CD4-positive, alpha-beta memory T cell (primary cell): ENCODE measurements around the gene C5. TPM values are rescaled to one million over a fixed set of nuclear protein-coding genes. Genes with fewer than 3 reads are reported as not detected.
A peak's percentile ranks its signal among the peaks of the same experiment; 100 is the strongest.

Source experiments
- CTCF ChIA-PET: fragments of 350-600 bp; sonication (Branson Sonifier 250); formaldehyde crosslinking; loops from one replicate; lab custom pipeline; 2021; ENCODE audit warnings: inconsistent platforms; ENCODE audit not compliant: partially characterized antibody; lab: Charles Lee
- POLR2A ChIA-PET: fragments of 350-600 bp; sonication (Branson Sonifier 250); formaldehyde crosslinking; loops from one replicate; lab custom pipeline; 2021; ENCODE audit not compliant: partially characterized antibody; lab: Charles Lee
- DNase-seq, 5 donors: peaks; one replicate each; pipeline versions ENCODE4 v3.0.0 to v3.0.0-alpha.2; 2020 to 2022; ENCODE audit warnings: mixed read lengths in 1 of 5
- H3K27ac ChIP-seq: one replicate; pipeline ENCODE4 v1.7.0; 2013; ENCODE audit warnings: low read depth, low read length
- H3K27me3 ChIP-seq: 2 replicates; pipeline ENCODE4 v1.7.0; 2013; ENCODE audit warnings: mild to moderate bottlenecking, low read length, moderate library complexity; ENCODE audit not compliant: insufficient read depth
- H3K36me3 ChIP-seq: 2 replicates; pipeline ENCODE4 v1.7.0; 2013; ENCODE audit warnings: mild to moderate bottlenecking, low read length, moderate library complexity; ENCODE audit not compliant: insufficient read depth
- H3K4me1 ChIP-seq: 2 replicates; pipeline ENCODE4 v1.7.0; 2013; ENCODE audit warnings: mild to moderate bottlenecking, low read length, moderate library complexity; ENCODE audit not compliant: insufficient read depth
- H3K4me3 ChIP-seq, 2 donors: one replicate each; pipeline ENCODE4 v1.7.0; 2013; ENCODE audit warnings: low read length in 2 of 2, mild to moderate bottlenecking in 1 of 2
- H3K9me3 ChIP-seq, 2 donors: one replicate each; pipeline ENCODE4 v1.7.0; 2013; ENCODE audit warnings: low read length in 2 of 2, control low read depth in 1 of 2; ENCODE audit not compliant: control insufficient read depth in 1 of 2
- H3K27ac Mint-ChIP-seq, 7 donors: one replicate each; pipeline ENCODE4 v1.8.0; 2020 to 2021; ENCODE audit warnings: mixed read lengths in 7 of 7, mild to moderate bottlenecking in 6 of 7, inconsistent platforms in 3 of 7, moderate library complexity in 3 of 7
- H3K27me3 Mint-ChIP-seq, 2 donors: one replicate each; pipeline ENCODE4 v1.8.0; 2020 to 2021; ENCODE audit warnings: mixed read lengths in 2 of 2
- H3K36me3 Mint-ChIP-seq, 2 donors: one replicate each; pipeline ENCODE4 v1.8.0; 2020 to 2021; ENCODE audit warnings: mixed read lengths in 2 of 2, inconsistent platforms in 1 of 2, mild to moderate bottlenecking in 1 of 2
- H3K4me1 Mint-ChIP-seq, 4 donors: one replicate each; pipeline ENCODE4 v1.8.0; 2020 to 2021; ENCODE audit warnings: mixed read lengths in 4 of 4, mild to moderate bottlenecking in 1 of 4
- H3K4me3 Mint-ChIP-seq, 8 donors: one replicate each; pipeline ENCODE4 v1.8.0; 2020 to 2021; ENCODE audit warnings: mixed read lengths in 8 of 8, mild to moderate bottlenecking in 7 of 8, moderate library complexity in 6 of 8, inconsistent platforms in 3 of 8
- H3K9me3 Mint-ChIP-seq, 8 donors: one replicate each; pipeline ENCODE4 v1.8.0; 2020 to 2021; ENCODE audit warnings: mixed read lengths in 8 of 8, mild to moderate bottlenecking in 5 of 8, inconsistent platforms in 3 of 8, moderate library complexity in 1 of 8
- intact Hi-C: fragments of 100-400 bp; cut with micrococcal nuclease; formaldehyde crosslinking; loops from one replicate; pipeline ENCODE4 v1.15.1; 2023
- polyA plus RNA-seq, 2 donors: library from polyadenylated mRNA; unstranded; fragments of 300-500 nt; fragmentation: Illumina TruSeq; gene quantifications; one replicate each; pipeline ENCODE4 v1.2.3, GENCODE V29; 2021
- total RNA-seq, 2 experiments: library from RNA; stranded (reverse); gene quantifications; one replicate each; pipeline ENCODE4 v1.2.3, GENCODE V29; 2021

The C5 gene
- total and polyA plus RNA-seq, 4 experiments from 2014 or later = 0.28 to 3.2 (median 1.3) TPM

DNA sequence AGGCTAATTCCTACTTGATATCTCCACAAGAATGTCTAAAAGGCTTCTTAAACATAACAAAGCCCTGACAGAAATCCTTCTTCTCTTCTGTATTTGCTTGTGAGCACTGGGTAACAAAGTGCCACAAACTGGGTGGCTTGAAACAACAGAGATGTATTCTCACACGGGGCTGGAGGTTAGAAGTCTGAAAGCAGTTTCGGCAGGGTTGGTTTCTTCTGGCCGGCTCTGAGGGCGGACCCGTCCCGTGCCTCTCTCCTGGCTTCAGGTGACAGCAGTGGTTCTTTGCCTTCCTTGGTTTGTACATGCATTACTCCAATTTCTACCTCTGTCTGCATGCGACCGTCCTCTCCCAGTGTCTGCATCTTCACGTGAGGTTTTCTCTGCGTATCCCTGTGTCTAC is 109.5 kb downstream of the C5 start:
- intact Hi-C loops = no loop called here
- peaks cover 11 to 25% (median 19%) of the 10 kb centered on the region in 4 donors for H3K4me1 Mint-ChIP-seq
- peak overlapping the region in 1 of 7 donors; percentile 41 for H3K27ac Mint-ChIP-seq
- H3K27me3 Mint-ChIP-seq = no peaks in the 10 kb centered on the region
- Histone ChIP-seq H3K27me3 (no peaks in the 10 kb centered on the region), H3K4me1 (peaks cover 17% of the 10 kb centered on the region), H3K36me3 (no peaks in the 10 kb centered on the region), H3K4me3 (no peak overlapping the region), H3K9me3 (no peaks in the 10 kb centered on the region), H3K27ac (no peak overlapping the region)
- H3K9me3 Mint-ChIP-seq = no peaks in the 10 kb centered on the region
- no peaks in the 10 kb centered on the region for H3K36me3 Mint-ChIP-seq
- CTCF ChIA-PET = interaction anchor here (1.0 kb wide), 1 partner anchor 185 kb away, joined by 3 read pairs; no protein-coding TSS in a partner anchor
- H3K4me3 Mint-ChIP-seq = no peak overlapping the region
- DNase-seq = no peak
- POLR2A ChIA-PET = interaction anchor here (2.1 to 62.9 kb wide), 2 partner anchors 48 to 147 kb away, joined by 6 to 5577 read pairs; partner anchors contain the start of genes FBXW2, PHF19 and TRAF1

DNA sequence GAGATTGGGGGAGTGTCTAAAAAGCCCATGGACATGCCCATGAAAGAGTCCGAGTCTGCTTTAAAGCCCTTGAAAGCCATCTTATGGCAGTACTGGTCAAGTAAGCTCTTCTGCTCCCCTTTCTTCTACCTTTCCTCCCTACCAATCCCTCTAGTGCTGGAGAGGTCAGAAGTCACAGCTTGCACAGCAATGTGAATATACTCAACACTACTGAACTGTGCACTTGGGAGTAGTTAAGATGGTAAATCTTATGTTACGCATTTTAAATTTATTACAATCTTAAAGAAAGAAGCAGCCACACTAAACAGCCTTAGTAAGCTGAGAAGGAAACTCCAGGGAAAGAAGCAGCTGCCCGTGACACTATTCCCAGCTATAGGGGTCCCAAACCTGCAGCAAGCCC is 111.2 kb downstream of the C5 start:
- Histone ChIP-seq H3K9me3 (no peaks in the 10 kb centered on the region), H3K4me1 (peaks cover 35% of the 10 kb centered on the region), H3K36me3 (no peaks in the 10 kb centered on the region), H3K27ac (no peak overlapping the region), H3K27me3 (no peaks in the 10 kb centered on the region), H3K4me3 (no peak overlapping the region)
- Mint-ChIP-seq H3K9me3 (no peaks in the 10 kb centered on the region), H3K4me3 (no peak overlapping the region), H3K27me3 (no peaks in the 10 kb centered on the region), H3K4me1 (peaks cover 22 to 40% (median 31%) of the 10 kb centered on the region in 4 donors), H3K36me3 (no peaks in the 10 kb centered on the region), H3K27ac (peak overlapping the region in 3 of 7 donors; percentile 47 to 96 (median 61))
- intact Hi-C loops = loop anchor here (5.0 kb wide), 1 partner anchor 123 kb away; no protein-coding TSS in a partner anchor
- ChIA-PET CTCF (interaction anchor here (1.0 to 11.6 kb wide), 5 partner anchors 36 to 121 kb away, joined by 3 to 254 read pairs (median 7); partner anchors contain the start of gene PHF19), POLR2A (interaction anchor here (2.1 to 62.9 kb wide), 3 partner anchors 46 to 146 kb away, joined by 6 to 5577 read pairs (median 55); partner anchors contain the start of genes FBXW2, PHF19, PSMD5 and TRAF1)
- DNase-seq = no peak

DNA sequence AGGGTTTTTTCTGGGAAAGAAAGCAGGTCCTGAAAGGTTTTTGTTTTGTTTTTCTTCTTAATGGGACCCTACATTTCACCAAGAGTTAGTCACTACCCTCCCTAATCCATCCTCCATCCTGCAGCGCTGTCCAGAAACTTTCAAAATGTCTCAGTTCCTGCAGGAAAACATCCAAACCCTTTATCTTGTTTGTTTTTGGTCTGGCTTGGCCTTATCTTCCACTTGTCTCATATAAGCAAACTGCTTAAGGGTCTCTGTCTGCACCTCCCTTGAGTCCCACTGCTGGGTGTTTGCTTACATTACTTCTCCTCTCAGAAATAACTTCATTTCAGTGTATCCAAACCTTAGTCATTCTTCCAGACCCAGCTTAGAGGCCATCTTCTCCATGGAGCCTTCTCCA is 112.5 kb downstream of the C5 start:
- DNase-seq = no peak
- no peaks in the 10 kb centered on the region for H3K27me3 Mint-ChIP-seq
- Histone ChIP-seq H3K36me3 (no peaks in the 10 kb centered on the region), H3K27me3 (no peaks in the 10 kb centered on the region), H3K27ac (peak overlapping the region; percentile 66), H3K9me3 (no peaks in the 10 kb centered on the region), H3K4me1 (peaks cover 47% of the 10 kb centered on the region), H3K4me3 (no peak overlapping the region)
- CTCF ChIA-PET = interaction anchor here (0.7 to 11.6 kb wide), 22 partner anchors 15 to 239 kb away, joined by 3 to 254 read pairs (median 8); partner anchors contain the start of genes FBXW2, PHF19 and PSMD5
- POLR2A ChIA-PET = interaction anchor here (1.0 to 62.9 kb wide), 4 partner anchors 35 to 144 kb away, joined by 4 to 5577 read pairs (median 33); partner anchors contain the start of genes FBXW2, PHF19, PSMD5 and TRAF1
- no peak overlapping the region for H3K4me3 Mint-ChIP-seq
- peaks cover 31 to 52% (median 41%) of the 10 kb centered on the region in 4 donors for H3K4me1 Mint-ChIP-seq
- no peaks in the 10 kb centered on the region for H3K9me3 Mint-ChIP-seq
- intact Hi-C loops = loop anchor here (2.0 to 5.0 kb wide), 2 partner anchors 125 to 145 kb away; partner anchors contain the start of gene FBXW2
- H3K27ac Mint-ChIP-seq = peak overlapping the region; percentile 70 to 96 (median 89)
- no peaks in the 10 kb centered on the region for H3K36me3 Mint-ChIP-seq

DNA sequence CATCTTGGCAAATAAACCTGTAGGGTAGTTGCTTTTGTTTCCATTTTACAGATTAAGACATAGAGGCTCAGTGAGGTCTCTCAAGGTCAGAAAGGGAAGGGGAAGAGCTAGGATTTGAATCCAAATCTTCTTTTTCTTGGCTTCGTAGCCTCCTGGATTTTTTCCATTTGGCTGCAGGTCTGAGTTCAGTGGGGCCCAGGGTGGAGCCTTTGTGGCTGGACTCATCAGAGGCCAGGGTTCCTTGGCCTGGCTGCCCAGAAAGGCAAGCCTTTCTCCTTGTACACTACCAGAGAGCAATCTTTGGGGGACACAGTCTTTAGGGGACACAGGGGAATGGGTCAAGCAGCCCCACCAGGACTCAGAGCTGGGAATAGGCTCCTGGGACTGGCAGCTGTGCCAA is 112.9 kb downstream of the C5 start:
- Mint-ChIP-seq H3K4me1 (peaks cover 36 to 57% (median 45%) of the 10 kb centered on the region in 4 donors), H3K27me3 (no peaks in the 10 kb centered on the region), H3K27ac (peak overlapping the region; percentile 89 to 97 (median 96)), H3K9me3 (no peaks in the 10 kb centered on the region), H3K36me3 (no peaks in the 10 kb centered on the region), H3K4me3 (no peak overlapping the region)
- H3K27me3 ChIP-seq = no peaks in the 10 kb centered on the region
- no peak for DNase-seq
- H3K4me1 ChIP-seq = peaks cover 52% of the 10 kb centered on the region
- CTCF ChIA-PET = interaction anchor here (0.6 to 11.6 kb wide), 33 partner anchors 12 to 239 kb away, joined by 3 to 254 read pairs (median 6); partner anchors contain the start of genes FBXW2, PHF19 and PSMD5
- intact Hi-C loops = loop anchor here (2.0 to 5.0 kb wide), 2 partner anchors 125 to 144 kb away; partner anchors contain the start of gene FBXW2
- no peaks in the 10 kb centered on the region for H3K9me3 ChIP-seq
- no peak overlapping the region for H3K4me3 ChIP-seq
- H3K36me3 ChIP-seq = no peaks in the 10 kb centered on the region
- POLR2A ChIA-PET = interaction anchor here (1.0 to 62.9 kb wide), 5 partner anchors 35 to 144 kb away, joined by 3 to 5577 read pairs (median 11); partner anchors contain the start of genes FBXW2, PHF19, PSMD5 and TRAF1
- H3K27ac ChIP-seq = peak overlapping the region; percentile 66

DNA sequence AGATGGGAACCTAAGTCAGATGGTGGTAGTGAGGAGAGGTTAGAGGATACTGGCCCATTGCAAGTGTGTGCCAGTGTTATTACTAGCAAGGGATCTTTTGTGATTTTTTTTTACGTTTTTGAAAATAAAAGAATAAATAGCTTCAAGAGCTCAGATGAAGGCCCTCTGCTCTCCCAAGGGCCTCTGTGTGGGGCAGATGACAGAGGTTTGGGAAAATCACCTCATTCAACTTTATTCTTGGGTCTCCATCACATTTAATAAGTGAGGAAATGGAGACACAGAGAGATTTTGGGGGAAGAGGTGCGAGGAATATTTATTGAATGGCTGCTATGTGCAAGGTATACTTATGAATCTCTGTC is 113.3 kb downstream of the C5 start:
- Mint-ChIP-seq H3K36me3 (no peaks in the 10 kb centered on the region), H3K4me3 (peak overlapping the region in 6 of 8 donors; percentile 58 to 76 (median 68)), H3K9me3 (no peaks in the 10 kb centered on the region), H3K4me1 (peaks cover 37 to 61% (median 48%) of the 10 kb centered on the region in 4 donors), H3K27ac (peak overlapping the region; percentile 89 to 97 (median 96)), H3K27me3 (no peaks in the 10 kb centered on the region)
- H3K27me3 ChIP-seq = no peaks in the 10 kb centered on the region
- ChIA-PET CTCF (interaction anchor here (0.6 to 11.6 kb wide), 32 partner anchors 12 to 239 kb away, joined by 3 to 254 read pairs (median 6); partner anchors contain the start of genes FBXW2, PHF19 and PSMD5), POLR2A (interaction anchor here (1.0 to 62.9 kb wide), 5 partner anchors 36 to 144 kb away, joined by 3 to 5577 read pairs (median 11); partner anchors contain the start of genes FBXW2, PHF19, PSMD5 and TRAF1)
- H3K36me3 ChIP-seq = no peaks in the 10 kb centered on the region
- no peak for DNase-seq
- H3K4me3 ChIP-seq = no peak overlapping the region
- H3K27ac ChIP-seq = peak overlapping the region; percentile 66
- H3K9me3 ChIP-seq = no peaks in the 10 kb centered on the region
- H3K4me1 ChIP-seq = peaks cover 56% of the 10 kb centered on the region
- intact Hi-C loops = loop anchor here (1.0 to 5.0 kb wide), 9 partner anchors 26 to 180 kb away; partner anchors contain the start of gene FBXW2

DNA sequence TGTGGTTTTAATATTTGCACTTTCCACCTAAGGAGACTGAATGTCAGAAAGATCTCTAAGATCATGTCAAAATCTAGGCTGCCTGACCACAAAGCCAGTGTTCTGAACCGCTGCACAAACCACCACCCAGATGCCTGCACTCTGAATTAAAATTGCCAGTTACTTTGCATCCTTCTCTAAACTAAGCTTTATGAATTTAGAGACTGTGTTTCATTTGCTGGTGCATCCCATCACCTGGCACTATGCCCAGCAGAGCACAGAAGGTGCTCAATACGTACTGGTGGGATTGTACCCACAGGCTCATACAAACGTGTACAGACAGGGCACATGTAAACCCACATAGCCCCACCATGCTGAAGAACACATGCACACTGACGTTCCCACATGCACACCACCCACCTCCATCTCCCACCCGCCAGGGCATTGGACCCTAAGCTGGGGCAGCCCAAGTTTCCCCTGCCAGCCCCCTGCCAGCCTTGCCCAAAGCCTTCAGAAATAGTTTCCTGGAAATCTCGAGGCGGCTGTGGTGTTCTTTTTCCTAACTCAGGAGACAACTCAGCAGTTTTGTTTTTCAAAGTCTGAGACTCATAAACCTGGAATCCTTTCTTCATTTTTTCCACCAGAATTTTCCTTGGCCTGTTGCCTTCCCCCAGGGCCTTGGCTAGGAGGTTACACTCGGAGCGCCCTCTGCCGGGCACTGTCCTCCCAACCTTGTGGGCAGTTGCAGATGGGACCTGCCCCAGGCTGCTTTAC is 113.9 kb downstream of the C5 start:
- Mint-ChIP-seq H3K27ac (peak overlapping the region; percentile 89 to 97 (median 96)), H3K4me1 (peaks cover 43 to 66% (median 54%) of the 10 kb centered on the region in 4 donors), H3K36me3 (no peaks in the 10 kb centered on the region), H3K9me3 (no peaks in the 10 kb centered on the region), H3K4me3 (peak overlapping the region; percentile 24 to 76 (median 68)), H3K27me3 (no peaks in the 10 kb centered on the region)
- POLR2A ChIA-PET = interaction anchor here (0.6 to 62.9 kb wide), 6 partner anchors 36 to 185 kb away, joined by 3 to 5577 read pairs (median 8); partner anchors contain the start of genes FBXW2, PHF19, PSMD5 and TRAF1
- DNase-seq = peak; percentile 78 to 85 (median 80)
- H3K9me3 ChIP-seq = no peaks in the 10 kb centered on the region
- no peaks in the 10 kb centered on the region for H3K27me3 ChIP-seq
- intact Hi-C loops = loop anchor here (1.0 to 5.0 kb wide), 9 partner anchors 26 to 180 kb away; partner anchors contain the start of gene FBXW2
- CTCF ChIA-PET = interaction anchor here (0.6 to 11.6 kb wide), 32 partner anchors 11 to 196 kb away, joined by 3 to 254 read pairs (median 6); partner anchors contain the start of genes FBXW2, PHF19 and PSMD5
- peak overlapping the region in 1 of 2 donors; percentile 36 for H3K4me3 ChIP-seq
- peaks cover 61% of the 10 kb centered on the region for H3K4me1 ChIP-seq
- peak overlapping the region; percentile 66 for H3K27ac ChIP-seq
- no peaks in the 10 kb centered on the region for H3K36me3 ChIP-seq
